ENCODE measurements around the gene E2F1. TPM values are rescaled to one million over a fixed set of nuclear protein-coding genes. Genes with fewer than 3 reads are reported as not detected.

Gene E2F1
- total and polyA plus RNA-seq, 2 of the 4 experiments (the other 2 are of a cell fraction): 10.9 to 14.0 TPM

DNA sequence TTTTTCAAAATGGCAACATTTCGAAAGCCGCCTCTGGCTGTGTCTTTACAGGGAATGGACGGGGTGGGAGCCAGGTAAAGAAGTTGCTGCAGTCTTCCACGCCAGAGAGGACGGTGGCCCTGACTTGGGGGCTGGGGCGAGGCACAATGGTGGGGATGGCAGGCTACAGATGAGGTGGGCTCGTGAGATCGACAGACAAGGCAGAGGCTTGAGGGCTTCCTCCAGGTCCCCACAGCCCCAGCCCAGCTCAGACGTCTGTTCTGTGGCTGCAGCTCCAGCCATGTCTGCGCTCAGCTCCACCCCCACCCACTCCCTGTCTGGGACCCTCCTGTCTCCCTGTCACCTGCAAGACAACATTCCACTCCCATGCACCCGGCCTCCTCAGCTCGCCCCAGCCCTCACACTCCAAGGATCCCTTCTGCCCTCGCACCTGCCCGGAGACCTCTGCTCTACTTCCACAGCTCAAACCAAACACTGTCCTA lies 31.5 kb downstream of the E2F1 start:
- no peak overlapping the region for H4K5ac ChIP-seq (ENCODE audit: low read depth, low read length)
- no peak overlapping the region for H4K8ac ChIP-seq (ENCODE audit: low read depth in 2 of 2, low read length in 2 of 2)
- in situ Hi-C loops (cut with MboI; ENCODE audit: low sequenced_read_pairs): loop anchor here (5.0 kb wide), 1 partner anchor 202 kb away; no protein-coding TSS in a partner anchor
- no peak for DNase-seq
- no peak overlapping the region for H3K4ac ChIP-seq (ENCODE audit: low read depth, low read length)
- TF ChIP-seq, protein P1, sequence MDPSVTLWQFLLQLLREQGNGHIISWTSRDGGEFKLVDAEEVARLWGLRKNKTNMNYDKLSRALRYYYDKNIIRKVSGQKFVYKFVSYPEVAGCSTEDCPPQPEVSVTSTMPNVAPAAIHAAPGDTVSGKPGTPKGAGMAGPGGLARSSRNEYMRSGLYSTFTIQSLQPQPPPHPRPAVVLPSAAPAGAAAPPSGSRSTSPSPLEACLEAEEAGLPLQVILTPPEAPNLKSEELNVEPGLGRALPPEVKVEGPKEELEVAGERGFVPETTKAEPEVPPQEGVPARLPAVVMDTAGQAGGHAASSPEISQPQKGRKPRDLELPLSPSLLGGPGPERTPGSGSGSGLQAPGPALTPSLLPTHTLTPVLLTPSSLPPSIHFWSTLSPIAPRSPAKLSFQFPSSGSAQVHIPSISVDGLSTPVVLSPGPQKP (IDR thresholded peaks at IDR 0.05; ENCODE audit: borderline replicate concordance, low read depth, low read length): no peak
- TF ChIP-seq MXI1 (IDR thresholded peaks at IDR 0.05; ENCODE audit: borderline replicate concordance, low read depth, low read length) (no peak), POLR2A (IDR thresholded peaks at IDR 0.05; ENCODE audit: low read depth, low read length) (no peak), CEBPB (IDR thresholded peaks at IDR 0.05; ENCODE audit: low read depth, low read length) (no peak), MAZ (IDR thresholded peaks at IDR 0.05; ENCODE audit: borderline replicate concordance, low read depth, low read length) (no peak), MAFK (IDR thresholded peaks at IDR 0.05; ENCODE audit: low read depth, low read length) (no peak), FOS (IDR thresholded peaks at IDR 0.05; ENCODE audit: low read depth, low read length) (no peak), SMC3 (IDR thresholded peaks at IDR 0.05; ENCODE audit: low read depth, low read length) (no peak), RFX5 (IDR thresholded peaks at IDR 0.05; ENCODE audit: low read depth, low read length) (no peak), CHD1 (IDR thresholded peaks at IDR 0.05; ENCODE audit: low read depth, low read length) (no peak), BHLHE40 (IDR thresholded peaks at IDR 0.05; ENCODE audit: low read depth, low read length) (no peak), RCOR1 (IDR thresholded peaks at IDR 0.05; ENCODE audit: insufficient replicate concordance, low read length) (no peak), NFE2L2 (IDR thresholded peaks at IDR 0.05; ENCODE audit: low read depth, low read length) (no peak), RAD21 (IDR thresholded peaks at IDR 0.05; ENCODE audit: low read length) (no peak)
- TF ChIP-seq, protein P2, sequence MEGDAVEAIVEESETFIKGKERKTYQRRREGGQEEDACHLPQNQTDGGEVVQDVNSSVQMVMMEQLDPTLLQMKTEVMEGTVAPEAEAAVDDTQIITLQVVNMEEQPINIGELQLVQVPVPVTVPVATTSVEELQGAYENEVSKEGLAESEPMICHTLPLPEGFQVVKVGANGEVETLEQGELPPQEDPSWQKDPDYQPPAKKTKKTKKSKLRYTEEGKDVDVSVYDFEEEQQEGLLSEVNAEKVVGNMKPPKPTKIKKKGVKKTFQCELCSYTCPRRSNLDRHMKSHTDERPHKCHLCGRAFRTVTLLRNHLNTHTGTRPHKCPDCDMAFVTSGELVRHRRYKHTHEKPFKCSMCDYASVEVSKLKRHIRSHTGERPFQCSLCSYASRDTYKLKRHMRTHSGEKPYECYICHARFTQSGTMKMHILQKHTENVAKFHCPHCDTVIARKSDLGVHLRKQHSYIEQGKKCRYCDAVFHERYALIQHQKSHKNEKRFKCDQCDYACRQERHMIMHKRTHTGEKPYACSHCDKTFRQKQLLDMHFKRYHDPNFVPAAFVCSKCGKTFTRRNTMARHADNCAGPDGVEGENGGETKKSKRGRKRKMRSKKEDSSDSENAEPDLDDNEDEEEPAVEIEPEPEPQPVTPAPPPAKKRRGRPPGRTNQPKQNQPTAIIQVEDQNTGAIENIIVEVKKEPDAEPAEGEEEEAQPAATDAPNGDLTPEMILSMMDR (conservative IDR thresholded peaks at IDR 0.05; ENCODE audit: low read depth, low read length): no peak
- TF ChIP-seq, protein P3, sequence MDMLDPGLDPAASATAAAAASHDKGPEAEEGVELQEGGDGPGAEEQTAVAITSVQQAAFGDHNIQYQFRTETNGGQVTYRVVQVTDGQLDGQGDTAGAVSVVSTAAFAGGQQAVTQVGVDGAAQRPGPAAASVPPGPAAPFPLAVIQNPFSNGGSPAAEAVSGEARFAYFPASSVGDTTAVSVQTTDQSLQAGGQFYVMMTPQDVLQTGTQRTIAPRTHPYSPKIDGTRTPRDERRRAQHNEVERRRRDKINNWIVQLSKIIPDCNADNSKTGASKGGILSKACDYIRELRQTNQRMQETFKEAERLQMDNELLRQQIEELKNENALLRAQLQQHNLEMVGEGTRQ (IDR thresholded peaks at IDR 0.05; ENCODE audit: low read depth, low read length): no peak
- no peaks in the 10 kb centered on the region for H3K9me1 ChIP-seq (ENCODE audit: insufficient read depth, low read length)
- ChIA-PET POLR2A (ENCODE audit: unreplicated experiment) (no interaction called here), CTCF (interaction anchor here (0.6 kb wide), 1 partner anchor 197 kb away, joined by 3 read pairs; no protein-coding TSS in a partner anchor)
- H2BK5ac ChIP-seq (ENCODE audit: low read depth, low read length, poor library complexity, severe bottlenecking): no peak overlapping the region
- H3K4me3 ChIP-seq (ENCODE audit: insufficient read depth, low read depth, low read length): no peak overlapping the region
- H3K36me3 ChIP-seq (ENCODE audit: control insufficient read depth, insufficient read depth, low read length): peaks cover 17% of the 10 kb centered on the region; the same call in 1 of the 2 replicates
- H3K27ac ChIP-seq (ENCODE audit: insufficient read depth, low read length): no peak overlapping the region
- H3K23ac ChIP-seq (ENCODE audit: low read depth, low read length): no peak overlapping the region
- no peaks in the 10 kb centered on the region for H3K9me3 ChIP-seq (ENCODE audit: control insufficient read depth, insufficient read depth, low read length)
- H2AFZ ChIP-seq (replicated peaks; ENCODE audit: low read length, poor library complexity): no peak overlapping the region
- no peak overlapping the region for H2AK5ac ChIP-seq (ENCODE audit: low read depth, low read length)
- H3K9ac ChIP-seq (ENCODE audit: low read depth, low read length): no peak overlapping the region
- ATAC-seq (ENCODE audit: low read depth): no peak
- H2BK120ac ChIP-seq (ENCODE audit: low read depth, low read length): no peak overlapping the region
- no peak overlapping the region for H2AK9ac ChIP-seq (replicated peaks; ENCODE audit: low read depth, low read length, poor library complexity)
- dilution Hi-C loops (cut with HindIII; ENCODE audit: low sequenced_read_pairs, unreplicated experiment): no loop called here
- H4K91ac ChIP-seq (ENCODE audit: insufficient read depth, low read depth, low read length): no peak overlapping the region
- H3K4me2 ChIP-seq (ENCODE audit: low read depth, low read length): no peak overlapping the region
- H3K79me1 ChIP-seq (ENCODE audit: low read depth in 1 of 2, low read length in 2 of 2): no peaks in the 10 kb centered on the region
- intact Hi-C loops (cut with micrococcal nuclease): no loop called here
- H2BK20ac ChIP-seq (ENCODE audit: low read depth, low read length): no peak overlapping the region
- H4K20me1 ChIP-seq (ENCODE audit: insufficient read depth, low read length): no peaks in the 10 kb centered on the region
- H2BK15ac ChIP-seq (ENCODE audit: low read depth, low read length): no peak overlapping the region
- no peaks in the 10 kb centered on the region; the same call in 1 of the 2 replicates for H3K4me1 ChIP-seq (ENCODE audit: control insufficient read depth, insufficient read depth, low read length)
- H3K14ac ChIP-seq (replicated peaks; ENCODE audit: low read depth, low read length): no peak overlapping the region
- WGBS, 2 experiments (ENCODE audit: extremely low coverage in 2 of 2, insufficient read length in 1 of 2): 86% methylated on average over 8 of the region's 14 CpGs; no CpG with 5 or more reads in 1 of the 2 experiments
- no TSS peak for BruUV-seq (replicated peaks)
- no peak overlapping the region for H3K18ac ChIP-seq (ENCODE audit: low read depth, low read length)
- H3K56ac ChIP-seq (ENCODE audit: extremely low read depth, insufficient read depth, low read length): no peak overlapping the region
- no peaks in the 10 kb centered on the region for H3K27me3 ChIP-seq (ENCODE audit: control insufficient read depth, insufficient read depth, low read length)
